GM18873 (cell line): Measurements from ENCODE around the gene RIMBP2.
"Not testable (repeated sequence)": the region's sequence is repeated elsewhere in the genome, so short reads cannot be mapped to it uniquely, and the experiment has no call there.

Source experiments
- ATAC-seq: cut with Tn5 transposase; IDR thresholded peaks from one replicate; pipeline ENCODE4 v1.9.1; 2021; ENCODE audit warnings: mild to moderate bottlenecking, moderate library complexity, moderate number of reproducible peaks; ENCODE audit not compliant: unreplicated experiment, low FRiP score

The RIMBP2 gene

DNA sequence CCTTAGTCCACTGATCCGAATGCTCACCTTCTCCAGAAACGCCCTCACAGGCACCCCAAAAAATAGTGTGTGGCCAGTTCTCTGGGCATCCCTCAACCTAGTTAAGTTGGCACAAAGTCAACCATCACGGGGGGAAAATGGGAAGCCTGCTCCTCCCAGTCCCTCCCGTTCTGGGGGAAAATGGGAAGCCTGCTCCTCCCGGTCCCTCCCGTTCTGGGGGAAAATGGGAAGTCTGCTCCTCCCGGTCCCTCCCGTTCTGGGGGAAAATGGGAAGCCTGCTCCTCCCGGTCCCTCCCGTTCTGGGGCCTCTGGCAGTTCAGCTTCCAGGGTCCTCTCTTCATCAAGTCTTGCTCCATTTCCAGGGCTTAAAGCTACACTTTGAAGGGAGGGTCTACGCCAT lies 106.1 kb downstream of the RIMBP2 start:
- no peak for ATAC-seq

DNA sequence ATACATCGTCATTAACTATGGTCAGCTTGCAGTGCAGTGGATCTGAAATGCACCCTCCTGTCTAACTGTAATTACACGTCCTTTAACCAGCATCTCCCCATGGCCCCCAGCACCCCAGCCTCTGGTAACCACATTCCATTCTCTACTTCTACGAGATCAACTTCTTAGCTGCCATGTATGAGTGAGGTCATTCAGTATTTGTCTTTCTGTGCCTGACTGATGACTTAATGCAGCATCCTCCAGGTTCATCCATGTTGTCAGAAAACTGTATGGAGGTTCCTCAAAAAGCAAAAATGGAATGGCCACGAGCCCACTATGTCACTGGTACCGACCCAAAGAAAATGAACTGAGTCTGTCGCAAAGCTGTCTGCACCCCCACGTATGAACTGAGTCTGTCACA lies 107.3 kb downstream of the RIMBP2 start:
- ATAC-seq: no peak

DNA sequence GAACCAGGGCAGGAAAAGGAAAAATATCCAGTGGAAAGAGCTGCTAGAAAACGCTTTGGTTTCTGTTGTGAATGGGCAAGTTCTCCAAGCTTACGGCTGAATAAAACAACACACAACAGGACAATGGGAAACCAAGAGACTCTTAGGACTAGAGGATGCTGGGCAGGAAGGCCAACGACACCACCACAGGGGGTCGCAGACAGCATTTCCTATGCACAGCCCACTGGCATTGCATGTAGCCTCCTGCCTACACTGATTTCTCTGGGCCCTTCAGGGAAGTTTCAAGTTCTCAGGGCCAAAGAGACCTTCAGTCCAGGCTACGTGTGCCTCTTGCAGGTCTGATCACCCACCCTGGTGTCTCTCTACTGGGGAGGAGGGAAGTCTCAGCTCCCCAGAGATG lies 108.0 kb downstream of the RIMBP2 start:
- ATAC-seq: no peak

DNA sequence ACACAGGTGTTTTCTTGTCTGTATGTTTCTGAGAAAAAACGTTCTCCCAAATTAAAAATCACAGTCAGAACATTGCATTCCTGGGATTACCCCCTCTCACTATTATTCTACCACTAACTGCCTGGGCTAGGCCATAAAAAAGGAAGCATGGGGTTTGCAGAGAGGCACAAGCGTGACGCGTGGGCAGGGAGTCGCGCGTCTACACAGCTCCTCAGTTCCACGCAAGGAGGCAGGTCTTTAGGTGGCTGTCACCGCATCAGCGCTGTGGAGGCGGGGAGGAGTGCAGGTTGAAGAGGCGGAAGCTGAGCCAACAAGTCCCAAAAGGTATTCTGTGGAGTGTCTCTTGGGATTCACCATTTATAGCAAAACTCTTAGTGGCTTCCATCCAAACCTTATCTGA lies 109.9 kb downstream of the RIMBP2 start:
- ATAC-seq: no peak

DNA sequence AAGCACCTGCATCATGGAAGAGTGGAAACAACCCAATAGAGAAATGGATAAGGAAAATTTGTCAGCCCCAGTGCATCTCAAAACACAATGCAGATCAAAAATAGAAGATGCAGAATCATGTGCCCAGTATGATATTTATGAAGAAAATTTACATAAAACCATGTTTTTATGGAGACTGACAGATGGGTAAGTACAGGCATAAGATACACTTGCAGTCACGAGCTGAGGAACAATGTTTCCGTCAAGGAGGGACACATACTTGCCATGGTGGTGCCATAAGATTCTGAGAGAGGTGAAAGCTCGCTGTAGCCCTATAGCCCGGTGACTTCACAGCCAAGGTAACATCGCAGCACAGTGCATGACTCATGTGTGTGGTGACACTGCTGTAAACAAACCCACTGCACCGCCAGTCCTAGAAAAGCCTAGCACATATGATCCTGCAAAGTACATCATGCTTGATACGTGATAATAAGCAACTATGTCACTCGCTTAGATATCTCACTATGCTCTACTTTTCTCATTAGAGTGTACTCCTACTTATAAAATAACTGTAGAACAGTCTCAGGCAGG lies 112.6 kb downstream of the RIMBP2 start:
- ATAC-seq: no peak

DNA sequence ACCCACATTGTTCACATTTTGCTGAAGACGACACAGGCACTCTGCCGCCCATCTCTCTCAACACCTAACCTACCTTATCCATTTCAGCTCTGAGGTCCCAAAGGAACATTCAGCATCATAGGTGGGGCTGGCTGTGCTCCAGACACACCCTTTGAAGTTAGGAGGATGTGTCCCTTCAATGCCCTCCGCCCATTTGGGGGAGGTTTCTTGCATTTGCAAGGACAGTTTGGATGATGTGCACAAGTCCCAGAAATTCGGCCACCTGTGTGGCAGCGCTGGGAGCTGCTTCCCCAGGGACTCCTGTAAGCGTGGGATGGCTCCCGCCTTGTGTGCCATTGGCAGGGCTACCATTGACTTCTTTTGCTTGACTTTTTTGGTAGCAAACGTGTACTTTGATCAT lies 113.8 kb downstream of the RIMBP2 start:
- no peak for ATAC-seq

DNA sequence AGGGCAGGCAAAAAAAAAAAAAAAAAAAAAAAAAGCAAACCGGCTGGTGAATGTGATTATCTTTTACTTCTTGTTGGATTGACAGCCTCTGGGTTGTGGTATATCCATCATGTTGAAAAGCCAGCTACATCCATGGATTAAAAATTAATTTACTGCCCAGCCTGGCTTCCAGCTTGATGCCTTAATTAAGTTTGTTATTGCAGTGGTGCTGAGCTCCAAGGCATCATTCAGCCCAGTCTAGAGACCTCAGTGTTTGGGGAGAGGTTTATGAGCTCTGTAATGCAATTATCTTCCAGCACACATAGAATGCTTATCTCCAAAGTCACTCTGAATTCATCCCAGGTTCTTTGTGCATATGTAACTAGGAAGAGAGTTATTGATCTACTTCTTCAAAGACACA lies 114.8 kb downstream of the RIMBP2 start:
- ATAC-seq: no peak

DNA sequence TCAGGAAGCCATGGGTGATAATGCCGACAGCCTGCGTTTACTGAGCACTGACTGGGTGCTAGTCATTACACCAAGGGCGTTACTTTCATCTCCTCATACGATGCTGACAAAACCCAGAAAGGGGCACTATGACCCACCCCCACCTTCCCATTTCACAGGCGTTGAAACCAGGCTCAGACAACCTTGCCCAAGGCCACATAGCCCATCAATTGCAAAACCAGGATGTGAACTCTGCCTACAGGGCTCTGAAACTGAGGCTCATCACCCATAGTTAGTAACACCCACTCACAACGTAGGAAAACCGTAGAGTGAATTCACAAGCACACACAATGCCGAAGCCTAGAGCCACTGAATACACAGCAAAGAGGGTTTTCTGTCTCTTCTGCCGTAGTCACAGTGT lies 119.9 kb downstream of the RIMBP2 start:
- ATAC-seq: no peak

DNA sequence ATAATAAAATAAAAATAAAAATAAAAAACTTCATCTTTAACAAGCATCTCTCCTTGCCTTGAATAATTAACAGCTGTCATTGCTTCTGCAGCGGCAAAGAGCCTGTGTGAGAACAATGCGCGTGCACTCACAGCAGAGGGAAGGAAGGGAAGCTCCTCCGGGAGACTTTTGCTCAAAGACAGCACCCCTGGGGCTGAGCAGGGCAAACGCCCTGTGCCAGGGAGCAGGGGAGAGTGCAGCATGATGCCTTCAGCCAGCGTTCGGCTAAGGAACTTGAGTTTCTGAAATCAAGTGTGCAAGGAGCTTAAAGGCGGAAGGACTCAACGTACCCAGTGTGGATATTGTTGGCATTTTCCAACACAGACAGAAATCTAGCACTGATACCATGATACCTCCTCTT lies 120.5 kb downstream of the RIMBP2 start:
- no peak for ATAC-seq

DNA sequence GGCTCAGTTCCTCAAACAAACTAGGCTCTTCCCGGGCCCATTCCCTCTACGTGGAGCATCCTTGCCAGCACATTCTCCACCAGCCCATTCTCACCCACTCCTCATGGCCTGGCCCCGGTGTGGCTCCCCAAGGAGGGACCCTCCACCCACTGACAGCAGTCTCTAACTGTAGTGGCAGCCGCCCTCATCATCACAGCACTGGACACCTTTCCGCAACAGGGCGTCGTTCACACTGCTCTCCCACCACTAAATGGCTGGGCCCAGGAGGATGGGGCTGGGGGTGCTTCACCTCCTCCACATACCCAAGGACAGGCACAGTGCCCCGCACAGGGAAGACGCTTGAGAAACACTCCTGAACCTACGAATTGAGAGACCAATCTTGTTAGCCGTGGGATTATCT lies 123.0 kb downstream of the RIMBP2 start:
- no peak for ATAC-seq

DNA sequence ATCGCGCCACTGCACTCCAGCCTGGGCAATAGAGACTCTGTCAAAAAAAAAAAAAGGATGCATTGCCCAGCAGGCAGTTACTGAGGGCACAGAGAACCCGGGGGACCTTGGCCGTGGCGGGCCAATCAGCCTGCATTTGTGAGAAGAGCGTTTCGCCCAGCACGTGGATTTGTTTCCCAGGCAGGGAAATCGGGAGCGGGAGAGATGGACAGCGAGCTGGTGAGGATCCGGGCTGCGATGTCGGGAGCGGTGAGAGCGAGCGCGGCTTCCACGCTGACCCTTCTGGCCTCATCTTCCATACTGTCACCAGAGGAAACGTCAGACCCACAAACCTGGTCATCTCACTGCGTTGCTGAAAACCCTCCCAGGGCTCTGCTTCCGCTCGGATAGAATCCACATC lies 123.5 kb downstream of the RIMBP2 start:
- no peak for ATAC-seq

DNA sequence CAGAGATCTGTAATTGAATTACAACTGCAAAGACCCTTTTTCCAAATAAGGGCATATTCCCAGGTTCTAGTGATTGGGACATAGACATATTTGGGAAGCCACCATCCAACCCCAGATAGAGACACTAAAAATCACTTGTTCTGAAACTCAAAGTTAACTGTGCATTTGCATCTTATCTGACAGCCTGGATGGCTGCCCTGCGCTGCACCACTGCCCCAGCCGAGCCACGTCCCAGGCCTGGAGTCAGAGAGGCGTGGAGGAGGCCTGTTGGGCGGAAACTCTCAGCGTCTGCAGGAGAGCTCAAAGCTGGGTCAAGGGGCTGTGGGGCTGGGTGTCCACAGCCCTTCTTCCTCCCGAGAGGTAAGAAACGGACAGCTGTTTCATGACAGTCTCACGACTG lies 124.4 kb downstream of the RIMBP2 start:
- no peak for ATAC-seq

DNA sequence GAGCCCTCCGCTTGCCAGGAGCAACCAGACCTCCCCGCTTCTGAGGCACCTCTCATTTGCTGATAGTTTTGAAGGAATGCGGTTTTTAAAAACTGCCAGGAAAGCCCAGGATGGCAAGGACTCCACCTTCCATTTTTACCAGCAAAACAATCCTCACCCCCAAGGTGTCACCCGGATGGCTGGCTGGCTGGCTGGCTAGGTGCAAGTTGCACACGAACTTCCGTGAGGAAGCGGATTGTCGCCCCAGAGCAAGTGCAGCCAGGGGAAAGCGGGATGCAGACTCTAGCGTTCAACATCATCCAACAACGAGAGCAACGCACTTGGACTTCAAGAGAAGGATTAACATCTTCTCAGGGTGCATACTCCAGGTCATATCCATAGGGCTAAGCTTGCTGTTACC lies 125.4 kb downstream of the RIMBP2 start:
- ATAC-seq: no peak

DNA sequence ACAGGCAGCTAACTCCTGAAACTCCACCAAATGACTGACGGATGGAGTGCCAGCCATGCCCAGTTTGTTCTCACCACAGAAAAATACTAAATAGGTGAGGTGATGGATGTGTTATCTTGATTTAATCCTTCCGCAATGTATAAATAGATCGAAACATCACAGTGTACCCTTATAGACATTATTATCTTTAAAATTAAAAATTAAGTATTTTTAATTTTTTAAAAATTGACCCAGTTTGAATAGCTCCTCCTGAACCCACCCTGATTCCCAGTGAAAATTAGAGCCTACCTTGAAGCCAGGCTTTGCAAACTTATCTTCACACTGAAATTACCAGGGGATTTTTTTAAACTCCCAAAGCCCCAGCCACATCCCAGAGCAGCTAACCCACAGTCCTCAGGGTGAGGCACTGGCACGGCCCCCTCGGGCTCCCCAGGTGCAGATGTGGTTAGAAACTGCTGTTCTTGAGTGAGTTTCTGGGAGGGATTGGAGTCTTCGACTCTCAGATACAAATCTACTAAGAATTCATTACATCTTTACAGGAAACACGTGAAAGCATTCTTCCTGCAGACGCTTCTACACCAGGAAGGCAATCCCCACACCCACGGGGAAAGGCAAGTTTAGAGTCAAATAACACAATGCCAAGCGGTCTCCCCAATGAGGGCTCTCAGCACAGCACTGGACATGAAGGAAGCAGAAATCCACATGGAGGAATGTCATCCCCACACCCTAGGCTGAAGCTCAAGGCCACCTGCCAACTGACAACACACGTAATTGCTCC lies 126.4 kb downstream of the RIMBP2 start:
- ATAC-seq: no peak

DNA sequence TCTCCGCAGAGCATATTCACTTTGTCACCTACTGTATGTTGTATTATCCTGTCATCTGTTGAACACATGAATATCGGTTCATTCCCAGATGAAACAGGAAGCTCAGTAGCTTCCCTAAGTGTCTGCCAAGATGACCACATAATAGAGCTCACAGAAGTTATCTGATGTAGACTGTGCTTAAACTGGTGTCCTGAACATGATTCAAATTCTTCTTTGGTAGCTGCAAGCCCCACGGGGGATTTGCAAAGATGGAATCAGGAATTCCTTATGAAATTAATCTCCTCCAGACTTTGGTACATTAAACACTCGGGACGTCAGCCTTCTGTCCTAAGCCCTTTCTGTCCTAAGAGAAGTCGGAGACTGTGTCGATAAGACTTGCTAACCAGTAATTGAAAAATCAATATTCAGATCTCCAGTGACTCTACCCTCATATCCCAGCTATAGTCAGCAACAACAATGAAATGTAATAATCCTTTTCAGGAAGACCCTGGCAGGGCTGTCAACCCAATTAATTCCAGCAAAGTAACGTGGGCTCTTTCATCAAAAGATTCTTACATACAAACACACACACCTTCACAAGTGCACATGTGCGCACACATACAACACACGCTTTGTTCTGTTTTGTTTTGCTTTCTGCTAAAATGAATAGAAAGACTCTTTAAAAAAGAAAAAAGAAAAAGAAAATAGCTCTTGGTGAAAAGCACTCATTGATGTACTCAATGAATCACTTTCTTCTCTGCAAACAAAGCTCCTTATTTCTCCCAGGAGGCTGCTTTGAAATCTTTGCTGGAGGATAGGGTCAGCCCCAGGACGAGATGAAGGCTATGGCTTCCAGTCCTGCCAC lies 127.2 kb downstream of the RIMBP2 start:
- no peak for ATAC-seq

DNA sequence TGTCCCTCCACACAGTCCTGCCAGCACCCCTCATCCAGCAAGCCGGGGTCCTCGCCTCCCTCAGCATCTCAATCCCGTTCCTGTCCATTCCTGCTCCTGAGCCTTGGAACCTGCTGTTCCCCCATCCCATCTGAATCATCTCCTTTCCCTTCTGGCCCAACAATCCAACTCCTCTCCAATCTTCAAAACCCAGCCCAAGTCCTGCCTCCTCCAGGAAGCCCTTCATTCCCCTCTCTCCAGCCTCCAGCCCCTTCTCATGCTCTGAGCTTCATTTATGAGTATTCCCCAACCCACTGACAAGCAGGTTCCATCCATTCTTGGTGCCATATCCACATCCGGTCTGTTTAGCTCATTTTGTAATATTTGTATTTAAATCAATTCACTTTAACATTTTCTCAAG lies 128.1 kb downstream of the RIMBP2 start:
- ATAC-seq: no peak

DNA sequence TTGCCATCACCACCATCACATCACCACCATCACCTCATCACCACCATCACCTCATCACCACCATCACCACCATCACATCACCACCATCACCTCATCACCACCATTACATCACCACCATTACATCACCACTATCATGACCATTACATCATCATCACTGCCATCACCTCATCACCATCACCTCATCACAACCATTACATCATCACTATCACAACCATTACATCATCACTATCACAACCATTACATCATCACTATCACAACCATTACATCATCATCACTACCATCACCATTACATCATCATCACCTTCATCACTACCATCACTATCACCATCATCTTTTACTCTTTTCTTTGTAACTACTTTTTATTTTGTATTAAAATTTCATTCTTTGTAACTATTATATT lies 131.6 kb downstream of the RIMBP2 start:
- not testable (repeated sequence) for ATAC-seq

DNA sequence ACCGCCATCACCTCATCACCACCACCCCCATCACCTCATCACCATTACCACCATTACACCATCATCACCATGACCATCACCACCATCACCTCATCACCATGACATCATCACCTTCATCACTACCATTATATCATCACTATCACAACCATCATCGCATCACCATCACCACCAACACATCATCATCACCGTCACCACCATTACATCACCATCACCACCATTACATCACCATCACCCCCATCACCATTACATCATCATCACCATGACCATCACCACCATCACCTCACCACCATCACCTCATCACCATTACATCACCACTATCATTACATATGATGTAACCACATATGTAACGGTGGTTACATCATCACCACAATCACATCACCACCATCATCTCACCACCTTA lies 132.3 kb downstream of the RIMBP2 start:
- no peak for ATAC-seq

DNA sequence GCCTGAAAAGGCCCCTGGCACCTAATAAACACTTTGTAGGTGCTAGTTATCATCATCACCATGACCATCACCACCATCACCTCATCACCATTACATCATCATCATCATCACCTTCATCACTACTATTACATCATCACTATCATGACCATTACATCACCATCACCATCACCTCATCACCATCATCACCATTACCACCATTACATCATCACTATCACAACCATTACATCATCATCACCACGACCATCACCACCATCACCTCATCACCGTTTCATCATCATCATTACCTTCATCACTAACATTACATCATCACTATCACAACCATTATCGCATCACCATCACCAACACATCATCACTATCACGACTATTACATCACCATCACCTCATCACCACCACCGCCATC lies 132.8 kb downstream of the RIMBP2 start:
- no peak for ATAC-seq

DNA sequence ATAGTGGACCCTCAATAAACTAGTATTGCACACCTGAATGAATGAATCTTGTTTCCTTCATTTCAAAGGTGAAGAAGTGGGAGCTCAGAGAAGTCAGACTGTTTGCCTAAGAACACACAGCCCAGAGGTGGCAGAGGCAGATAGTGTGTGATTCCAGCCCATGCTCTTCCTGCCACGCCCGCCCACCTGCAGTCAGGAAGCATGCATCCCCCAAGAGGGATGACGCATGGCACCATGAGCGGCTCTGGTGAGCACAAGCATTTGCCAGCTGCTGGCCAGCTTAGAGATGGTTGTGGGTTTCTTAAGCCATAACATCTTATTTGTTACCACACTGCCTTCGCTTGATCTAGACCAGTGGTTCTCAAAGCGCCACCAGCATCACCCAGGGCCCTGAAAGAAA lies 133.8 kb downstream of the RIMBP2 start:
- ATAC-seq: no peak

DNA sequence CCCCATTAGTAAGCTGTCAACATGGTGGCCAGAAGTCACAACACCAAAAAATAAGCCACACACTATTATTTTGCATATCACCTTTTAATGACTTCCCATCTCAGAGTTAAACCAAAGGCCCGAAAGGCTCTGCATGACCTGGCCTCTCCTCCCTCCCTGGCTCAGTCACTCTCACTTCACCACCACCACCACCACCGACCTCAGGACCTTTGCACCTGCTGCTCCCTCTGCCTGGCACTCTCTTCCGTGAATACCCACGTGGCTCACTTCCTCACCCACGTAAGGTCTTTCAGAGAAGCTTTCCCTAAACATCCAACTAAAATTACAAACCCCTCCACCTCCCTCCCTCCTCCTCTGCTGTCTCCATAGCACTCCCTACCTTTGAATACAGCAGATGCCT lies 134.3 kb downstream of the RIMBP2 start:
- no peak for ATAC-seq

DNA sequence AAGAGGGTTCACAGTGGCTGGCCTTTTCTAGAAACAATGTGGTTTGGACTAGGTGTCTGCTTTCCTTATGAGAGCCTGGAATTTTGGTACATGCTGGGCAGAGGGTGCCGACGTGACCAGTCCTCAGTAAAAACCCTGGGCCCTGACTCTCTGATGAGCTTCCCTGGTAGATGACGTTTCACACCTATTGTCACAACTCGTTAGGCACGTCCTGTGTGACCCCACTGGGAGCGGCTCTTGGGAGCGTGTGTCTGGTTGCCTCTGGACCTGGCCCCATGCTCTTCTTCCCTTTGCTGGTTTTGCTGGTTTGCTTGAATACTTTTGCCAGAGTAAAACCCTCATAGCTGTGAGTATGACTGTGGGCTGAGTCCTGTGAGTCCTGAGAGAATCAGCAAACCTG lies 136.9 kb downstream of the RIMBP2 start:
- no peak for ATAC-seq
